Measurements from ENCODE around the gene SLC9A9.

SLC9A9 gene

GRCh38 chr3:143266511-143266910 lies 581.8 kb downstream of the SLC9A9 start:
- DNase-seq: no peak

GRCh38 chr3:143265501-143266070 lies 582.7 kb downstream of the SLC9A9 start:
- DNase-seq: no peak

GRCh38 chr3:143263852-143264513 lies 584.3 kb downstream of the SLC9A9 start:
- DNase-seq: no peak

- no peak for DNase-seq
These were observed 586.4 kb downstream of the SLC9A9 start for GRCh38 chr3:143261848-143262247.

GRCh38 chr3:143258692-143259091 lies 589.6 kb downstream of the SLC9A9 start:
- no peak for DNase-seq

- no peak for DNase-seq
These were observed 591.9 kb downstream of the SLC9A9 start for GRCh38 chr3:143256416-143256815.

GRCh38 chr3:143255739-143256138 lies 592.5 kb downstream of the SLC9A9 start:
- DNase-seq: no peak

- DNase-seq: no peak
These were observed 595.3 kb downstream of the SLC9A9 start for GRCh38 chr3:143252931-143253330.

- DNase-seq: no peak
These were observed 599.3 kb downstream of the SLC9A9 start for GRCh38 chr3:143249014-143249413.

GRCh38 chr3:143247073-143247472 lies 601.2 kb downstream of the SLC9A9 start:
- no peak for DNase-seq

- DNase-seq: no peak
These were observed 602.6 kb downstream of the SLC9A9 start for GRCh38 chr3:143245692-143246091.

GRCh38 chr3:143244516-143245063 lies 603.7 kb downstream of the SLC9A9 start:
- no peak for DNase-seq

- no peak for DNase-seq
These were observed 604.6 kb downstream of the SLC9A9 start for GRCh38 chr3:143243686-143244085.

GRCh38 chr3:143242691-143243090 lies 605.6 kb downstream of the SLC9A9 start:
- no peak for DNase-seq

GRCh38 chr3:143242101-143242500 lies 606.2 kb downstream of the SLC9A9 start:
- DNase-seq: no peak

- no peak for DNase-seq
These were observed 606.8 kb downstream of the SLC9A9 start for GRCh38 chr3:143241481-143241951.

- DNase-seq: no peak
These were observed 607.4 kb downstream of the SLC9A9 start for GRCh38 chr3:143240886-143241285.

- no peak for DNase-seq
These were observed 609.2 kb downstream of the SLC9A9 start for GRCh38 chr3:143239031-143239430.

- no peak for DNase-seq
These were observed 611.1 kb downstream of the SLC9A9 start for GRCh38 chr3:143237077-143237627.

GRCh38 chr3:143236226-143236964 lies 611.9 kb downstream of the SLC9A9 start:
- DNase-seq: no peak

GRCh38 chr3:143235614-143236204 lies 612.6 kb downstream of the SLC9A9 start:
- no peak for DNase-seq

- DNase-seq: no peak
These were observed 613.7 kb downstream of the SLC9A9 start for GRCh38 chr3:143234526-143234925.

GRCh38 chr3:143232981-143233380 lies 615.3 kb downstream of the SLC9A9 start:
- DNase-seq: no peak
